Ectodermal cell (in vitro differentiated cells): ENCODE data around the gene SEMA6D.

Experiments
- H3K27ac ChIP-seq: 2 replicates; pipeline ENCODE4 v1.7.0; 2013; ENCODE audit warnings: mild to moderate bottlenecking, low read depth, low read length; ENCODE audit not compliant: insufficient read depth, poor library complexity, severe bottlenecking
- H3K27me3 ChIP-seq: 2 replicates; pipeline ENCODE4 v1.7.0; 2013; ENCODE audit warnings: mild to moderate bottlenecking, low read length; ENCODE audit not compliant: insufficient read depth, control insufficient read depth, poor library complexity, severe bottlenecking
- H3K36me3 ChIP-seq: one replicate; pipeline ENCODE4 v1.7.0; 2013; ENCODE audit warnings: low read length; ENCODE audit not compliant: control insufficient read depth, insufficient read depth
- H3K4me1 ChIP-seq: one replicate; pipeline ENCODE4 v1.7.0; 2013; ENCODE audit warnings: low read length; ENCODE audit not compliant: control insufficient read depth, insufficient read depth
- H3K4me3 ChIP-seq: 2 replicates; pipeline ENCODE4 v1.7.0; 2013; ENCODE audit warnings: low read depth, low read length, control low read depth; ENCODE audit not compliant: insufficient read depth
- H3K9me3 ChIP-seq: 2 replicates; pipeline ENCODE4 v1.7.0; 2013; ENCODE audit warnings: mild to moderate bottlenecking, low read length, moderate library complexity; ENCODE audit not compliant: control insufficient read depth
- WGBS, 2 experiments: methylation state at CpG; one replicate each; pipeline ENCODE4 v1.1.7; 2013; ENCODE audit warnings: missing lambda C conversion rate in 2 of 2; 5-methylcytosine and 5-hydroxymethylcytosine counted together

SEMA6D gene

DNA sequence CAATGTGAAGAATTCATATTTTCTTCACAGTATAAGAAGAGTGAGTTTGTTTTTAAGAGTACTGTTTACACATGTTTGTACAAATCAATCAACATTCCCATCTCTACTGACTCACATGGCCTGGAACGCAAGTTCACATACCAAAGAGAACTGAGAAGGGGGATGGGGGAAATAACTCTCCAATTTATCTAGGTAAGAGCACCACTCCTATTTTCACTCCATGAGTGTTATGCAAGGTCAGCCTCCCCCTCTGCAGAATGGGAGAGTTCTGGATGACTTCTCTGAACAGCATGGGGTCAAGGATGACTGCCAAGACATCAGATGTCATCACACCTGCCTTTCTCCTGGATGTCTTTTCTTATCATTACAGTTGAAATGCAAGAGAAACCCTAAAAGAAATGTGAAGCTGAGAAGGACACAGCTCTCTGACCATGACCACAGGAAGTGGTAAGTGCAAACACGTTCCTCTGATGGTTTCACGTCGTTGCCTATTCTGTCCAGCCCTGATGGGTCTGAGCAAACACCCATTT, 95.2 kb downstream of the SEMA6D start:
- H3K4me3 ChIP-seq: no peak overlapping the region
- H3K4me1 ChIP-seq: no peaks in the 10 kb centered on the region
- H3K36me3 ChIP-seq: no peaks in the 10 kb centered on the region
- no peak overlapping the region for H3K27ac ChIP-seq
- WGBS, 2 experiments: 94 to 96% methylated on average over 3 to 4 of the region's 4 CpGs
- H3K27me3 ChIP-seq: no peaks in the 10 kb centered on the region
- H3K9me3 ChIP-seq: no peaks in the 10 kb centered on the region

DNA sequence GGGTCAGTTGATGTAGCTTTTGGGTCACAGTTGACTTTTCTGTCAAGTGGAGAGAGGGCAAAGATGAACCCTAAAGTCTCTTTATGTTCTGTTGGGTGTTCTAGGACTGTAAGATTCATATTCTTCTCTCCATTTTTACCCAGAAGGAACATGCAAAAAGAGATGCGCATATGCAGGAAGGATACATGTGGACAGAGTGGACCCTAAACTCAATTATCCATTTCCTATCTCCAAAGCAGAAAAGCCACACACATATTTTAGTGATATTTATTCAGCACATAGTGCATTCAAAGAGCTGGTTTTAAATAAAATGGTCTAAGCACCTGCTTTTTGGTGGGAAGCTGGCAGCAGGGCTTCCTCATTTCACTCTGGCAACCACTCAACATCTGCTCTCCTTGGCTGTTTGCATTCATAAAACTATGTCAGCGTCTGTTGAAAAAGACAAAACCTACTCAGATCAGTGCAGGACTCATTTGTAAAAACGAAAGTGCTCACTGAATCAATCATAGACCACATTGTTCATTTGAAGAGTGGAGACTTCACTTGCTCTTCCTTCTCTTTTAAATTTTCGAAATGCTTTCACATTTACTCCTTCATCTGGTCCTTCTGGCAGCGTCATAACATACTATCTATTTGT, 96.6 kb downstream of the SEMA6D start:
- WGBS, 2 experiments: 95 to 96% methylated on average over 4 to 5 of the region's 5 CpGs
- H3K4me3 ChIP-seq: no peak overlapping the region
- H3K27ac ChIP-seq: no peak overlapping the region
- no peaks in the 10 kb centered on the region for H3K36me3 ChIP-seq
- peaks cover 7% of the 10 kb centered on the region for H3K4me1 ChIP-seq
- no peaks in the 10 kb centered on the region for H3K27me3 ChIP-seq
- no peaks in the 10 kb centered on the region for H3K9me3 ChIP-seq

DNA sequence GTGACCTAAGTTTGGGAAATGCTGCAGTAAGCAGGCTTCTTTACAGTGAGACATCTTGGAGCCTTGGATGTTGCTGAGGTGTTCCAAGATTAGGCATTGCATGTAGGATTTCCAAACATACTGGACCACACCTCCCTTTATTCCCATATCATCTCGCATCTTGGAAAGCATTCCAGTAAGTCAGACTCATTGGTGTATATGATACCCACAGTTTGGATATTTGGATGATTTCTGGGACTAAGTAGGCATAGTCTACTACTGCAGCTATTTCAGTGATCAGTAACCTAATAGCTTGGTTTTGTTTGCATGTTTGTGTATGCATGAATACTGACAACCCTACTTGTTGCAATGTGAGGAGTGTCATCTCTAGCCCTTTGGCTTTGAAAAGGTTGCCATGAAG, 97.3 kb downstream of the SEMA6D start:
- Histone ChIP-seq H3K9me3 (no peaks in the 10 kb centered on the region), H3K27ac (no peak overlapping the region), H3K4me1 (peaks cover 10% of the 10 kb centered on the region), H3K36me3 (no peaks in the 10 kb centered on the region), H3K27me3 (no peaks in the 10 kb centered on the region), H3K4me3 (no peak overlapping the region)
- WGBS, 2 experiments: 88 to 100% methylated on average over 1 of the region's 1 CpG

DNA sequence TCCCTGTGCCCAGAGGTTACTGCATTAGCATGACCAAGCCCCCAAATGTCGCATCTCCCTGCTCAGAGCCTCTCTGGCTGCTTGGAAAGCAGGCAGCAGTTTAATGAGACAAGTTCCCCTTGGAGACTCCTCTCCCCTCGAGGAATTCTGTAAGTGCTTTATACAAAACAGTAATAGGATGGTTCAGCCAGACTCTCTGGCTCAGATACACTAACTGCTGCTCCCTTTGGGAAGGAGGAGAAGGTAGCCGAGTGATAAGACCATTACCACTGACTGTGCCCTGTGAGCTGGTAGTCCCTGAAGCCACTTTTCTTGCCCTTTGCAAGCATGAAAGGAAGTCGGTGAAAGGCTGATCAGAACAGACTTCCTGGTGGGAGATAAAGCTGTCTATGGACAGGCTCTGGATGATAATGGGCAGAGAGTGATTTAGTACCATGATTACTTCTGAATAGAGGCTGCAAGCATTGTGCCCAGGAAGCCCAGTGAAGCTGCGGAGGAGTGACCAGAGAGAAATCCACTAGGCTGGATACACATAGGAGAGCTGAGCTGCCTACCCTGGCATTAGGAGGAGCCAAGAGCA, 100.8 kb downstream of the SEMA6D start:
- H3K9me3 ChIP-seq: no peaks in the 10 kb centered on the region
- no peak overlapping the region for H3K27ac ChIP-seq
- no peak overlapping the region for H3K4me3 ChIP-seq
- WGBS, 2 experiments: 53 to 55% methylated on average over 5 of the region's 5 CpGs
- no peaks in the 10 kb centered on the region for H3K36me3 ChIP-seq
- H3K27me3 ChIP-seq: no peaks in the 10 kb centered on the region
- peaks cover 33% of the 10 kb centered on the region for H3K4me1 ChIP-seq

DNA sequence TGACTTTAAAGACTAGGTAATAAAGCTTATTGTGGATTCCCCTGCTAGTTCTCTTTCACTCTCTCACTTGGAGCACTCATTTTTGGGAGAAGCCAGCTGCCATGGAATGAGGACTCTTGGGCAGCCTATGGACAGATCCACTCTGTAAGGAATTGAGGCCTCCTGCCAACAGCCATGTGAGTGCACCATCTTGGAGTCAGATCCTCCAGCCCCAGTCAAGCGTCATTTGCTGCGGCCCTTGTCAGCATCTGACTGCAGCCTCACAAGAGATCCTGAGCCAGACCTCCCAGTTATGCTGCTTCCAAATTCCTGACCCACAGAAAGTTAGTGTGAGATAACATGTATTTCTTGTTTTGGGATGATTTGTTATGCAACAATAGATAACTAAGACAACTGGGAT, 101.9 kb downstream of the SEMA6D start:
- no peak overlapping the region for H3K27ac ChIP-seq
- no peak overlapping the region for H3K4me3 ChIP-seq
- H3K36me3 ChIP-seq: no peaks in the 10 kb centered on the region
- peaks cover 33% of the 10 kb centered on the region for H3K4me1 ChIP-seq
- no peaks in the 10 kb centered on the region for H3K9me3 ChIP-seq
- 90 to 97% methylated on average over 2 of the region's 2 CpGs for WGBS, 2 experiments
- no peaks in the 10 kb centered on the region for H3K27me3 ChIP-seq

DNA sequence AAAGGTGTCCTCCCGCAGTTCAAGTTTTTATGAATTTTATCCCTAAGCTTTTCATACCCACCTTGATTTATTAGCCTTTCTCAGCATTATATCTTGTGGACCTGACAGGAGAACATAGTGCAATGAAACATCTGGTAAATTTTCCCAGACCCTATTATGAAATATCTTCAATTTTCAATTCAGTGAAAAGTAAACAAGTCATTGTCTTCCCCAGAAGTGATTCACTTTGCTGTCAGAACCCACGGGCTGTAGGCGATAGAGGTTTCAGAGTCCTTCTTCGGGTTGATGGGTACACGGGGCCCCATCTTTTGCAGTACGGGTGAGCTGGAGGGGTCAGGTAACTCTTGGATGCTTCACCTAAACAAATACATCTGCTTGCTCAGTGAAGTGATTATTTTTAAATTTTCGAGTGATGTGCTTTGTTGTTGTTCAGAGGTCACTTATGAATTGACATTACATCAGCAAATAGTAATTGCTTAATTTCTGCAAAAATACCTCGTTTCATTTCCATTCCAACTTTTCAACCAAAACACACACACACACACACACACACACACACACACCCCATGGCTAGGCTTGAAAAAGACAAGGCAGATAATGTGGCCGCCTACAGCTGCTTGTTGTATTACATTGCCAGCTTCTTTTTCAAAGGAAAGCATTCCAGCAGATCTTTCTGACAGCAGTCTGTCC, 102.9 kb downstream of the SEMA6D start:
- H3K27ac ChIP-seq: no peak overlapping the region
- no peaks in the 10 kb centered on the region for H3K9me3 ChIP-seq
- H3K27me3 ChIP-seq: no peaks in the 10 kb centered on the region
- no peak overlapping the region for H3K4me3 ChIP-seq
- no peaks in the 10 kb centered on the region for H3K36me3 ChIP-seq
- peaks cover 33% of the 10 kb centered on the region for H3K4me1 ChIP-seq
- WGBS, 2 experiments: 91 to 92% methylated on average over 8 to 9 of the region's 9 CpGs

DNA sequence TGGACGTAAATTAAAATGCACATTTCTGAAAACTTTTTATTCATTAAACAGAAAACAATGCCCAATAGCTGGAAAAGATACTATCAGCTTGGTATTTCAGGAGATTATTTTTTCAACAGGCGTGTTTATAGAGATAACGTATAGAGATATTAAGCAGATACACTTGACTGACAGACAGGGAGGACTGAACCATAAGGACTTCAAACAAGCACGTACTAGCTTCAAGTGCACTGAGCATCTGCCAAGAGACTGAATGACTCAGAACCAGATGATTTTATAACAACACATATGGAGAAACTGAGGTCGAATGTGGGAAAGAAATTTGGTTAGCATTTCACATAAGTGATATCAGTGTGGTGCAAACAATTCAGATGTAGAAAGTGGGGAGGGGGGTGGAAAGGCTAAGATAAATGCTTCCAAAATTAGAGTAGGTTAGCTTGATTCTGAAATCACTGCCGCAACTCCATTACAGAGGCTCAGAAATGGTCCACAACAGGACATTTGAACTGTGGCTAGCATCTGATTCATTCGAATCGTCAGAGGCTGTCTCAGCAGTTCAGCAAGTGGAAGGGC, 103.5 kb downstream of the SEMA6D start:
- 88% methylated on average over 8 of the region's 8 CpGs for WGBS, 2 experiments
- no peaks in the 10 kb centered on the region for H3K27me3 ChIP-seq

DNA sequence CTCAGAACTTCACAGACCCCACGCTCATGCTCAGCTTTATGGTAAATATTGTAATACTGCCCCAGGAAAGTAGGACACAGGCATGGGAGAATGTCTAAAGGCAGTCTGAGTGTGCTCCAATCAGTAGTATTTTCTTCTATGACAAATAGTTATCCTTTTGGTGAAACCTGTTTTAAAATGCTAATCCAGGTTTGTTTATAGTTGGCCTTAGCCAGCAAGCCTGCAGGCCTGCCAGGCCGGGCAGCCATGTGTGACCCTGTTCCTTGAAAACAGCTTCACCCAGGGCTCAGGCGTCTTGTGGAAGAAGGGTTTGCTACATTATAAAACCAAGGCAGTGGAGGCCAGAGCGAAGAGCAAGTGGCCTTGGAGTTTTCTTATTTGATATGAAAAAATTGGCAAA, 104.7 kb downstream of the SEMA6D start:
- no peaks in the 10 kb centered on the region for H3K9me3 ChIP-seq
- no peak overlapping the region for H3K27ac ChIP-seq
- no peaks in the 10 kb centered on the region for H3K27me3 ChIP-seq
- peaks cover 33% of the 10 kb centered on the region for H3K4me1 ChIP-seq
- H3K36me3 ChIP-seq: no peaks in the 10 kb centered on the region
- H3K4me3 ChIP-seq: no peak overlapping the region
- 86% methylated on average over 4 of the region's 4 CpGs for WGBS, 2 experiments

More for the DNA sequence above, 103.5 kb downstream of the SEMA6D start:
- H3K9me3 ChIP-seq: no peaks in the 10 kb centered on the region
- no peak overlapping the region for H3K27ac ChIP-seq
- H3K4me1 ChIP-seq: peaks cover 33% of the 10 kb centered on the region
- H3K4me3 ChIP-seq: no peak overlapping the region
- H3K36me3 ChIP-seq: no peaks in the 10 kb centered on the region
